KMS-11 (cell line): ENCODE data around the gene SEMA3G.

Experiments used
- H2AFZ ChIP-seq: fragments of 200-600 bp; sonication (generic); 2 replicates; pipeline ENCODE4 v1.6.1; 2016; ENCODE audit warnings: antibody characterized with exemption, mixed run types, low read depth
- H3K27ac ChIP-seq: fragments of 200-600 bp; sonication (generic); 2 replicates; pipeline ENCODE4 v1.6.1; 2016; ENCODE audit warnings: mild to moderate bottlenecking, mixed run types
- H3K27me3 ChIP-seq: fragments of 200-600 bp; sonication (generic); 2 replicates; pipeline ENCODE4 v1.6.1; 2017; ENCODE audit warnings: mild to moderate bottlenecking, low read depth, mixed run types, moderate library complexity; ENCODE audit not compliant: insufficient read depth
- H3K36me3 ChIP-seq: fragments of 200-600 bp; sonication (generic); 2 replicates; pipeline ENCODE4 v1.6.1; 2017; ENCODE audit warnings: mild to moderate bottlenecking, mixed run types; ENCODE audit not compliant: insufficient read depth
- H3K4me1 ChIP-seq: fragments of 200-600 bp; sonication (generic); 2 replicates; pipeline ENCODE4 v1.6.1; 2016; ENCODE audit warnings: mild to moderate bottlenecking, low read depth, mixed run types; ENCODE audit not compliant: poor library complexity, severe bottlenecking
- H3K4me2 ChIP-seq: fragments of 200-600 bp; sonication (generic); 2 replicates; pipeline ENCODE4 v1.7.0; 2016; ENCODE audit warnings: mild to moderate bottlenecking, mixed run types
- H3K4me3 ChIP-seq: fragments of 200-600 bp; sonication (generic); IDR thresholded peaks from 2 replicates; pipeline ENCODE4 v1.6.1; 2017; ENCODE audit warnings: low read depth, low read length, mixed read lengths; ENCODE audit not compliant: insufficient read depth
- H3K79me2 ChIP-seq: fragments of 200-600 bp; sonication (generic); 2 replicates; pipeline ENCODE4 v1.6.1; 2016; ENCODE audit warnings: low read depth, mixed run types; ENCODE audit not compliant: insufficient read depth
- H3K9ac ChIP-seq: fragments of 200-600 bp; sonication (generic); 2 replicates; pipeline ENCODE4 v1.6.1; 2016; ENCODE audit warnings: mild to moderate bottlenecking, mixed run types
- H4K20me1 ChIP-seq: fragments of 200-600 bp; sonication (generic); 2 replicates; pipeline ENCODE4 v1.6.1; 2016; ENCODE audit warnings: mild to moderate bottlenecking, mixed run types; ENCODE audit not compliant: insufficient read depth
- TF ChIP-seq, protein P1 (sequence below): fragments of 200-600 bp; sonication (generic); conservative IDR thresholded peaks from 2 replicates; pipeline ENCODE4 v1.6.1; 2017; ENCODE audit warnings: low read depth, mild to moderate bottlenecking, antibody characterized with exemption, low read length, moderate library complexity, mixed read lengths

SEMA3G gene

DNA sequence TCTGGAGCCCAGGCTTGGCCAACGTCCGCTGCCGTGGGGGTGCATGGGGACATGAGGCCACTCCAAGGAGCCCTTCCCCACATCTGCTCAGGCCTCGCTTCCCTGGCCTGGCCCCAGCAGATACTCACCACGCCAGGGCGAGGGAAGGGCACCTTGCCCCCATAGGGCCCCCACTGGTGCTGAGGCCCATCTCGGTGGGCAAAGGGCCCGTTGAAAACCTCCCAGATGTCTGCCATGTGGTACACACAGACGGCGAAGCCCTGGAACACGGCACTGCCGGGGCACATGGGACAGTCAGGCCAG lies 4.7 kb downstream of the SEMA3G start:
- no peaks in the 10 kb centered on the region for H3K4me1 ChIP-seq
- no peak overlapping the region for H3K4me3 ChIP-seq

DNA sequence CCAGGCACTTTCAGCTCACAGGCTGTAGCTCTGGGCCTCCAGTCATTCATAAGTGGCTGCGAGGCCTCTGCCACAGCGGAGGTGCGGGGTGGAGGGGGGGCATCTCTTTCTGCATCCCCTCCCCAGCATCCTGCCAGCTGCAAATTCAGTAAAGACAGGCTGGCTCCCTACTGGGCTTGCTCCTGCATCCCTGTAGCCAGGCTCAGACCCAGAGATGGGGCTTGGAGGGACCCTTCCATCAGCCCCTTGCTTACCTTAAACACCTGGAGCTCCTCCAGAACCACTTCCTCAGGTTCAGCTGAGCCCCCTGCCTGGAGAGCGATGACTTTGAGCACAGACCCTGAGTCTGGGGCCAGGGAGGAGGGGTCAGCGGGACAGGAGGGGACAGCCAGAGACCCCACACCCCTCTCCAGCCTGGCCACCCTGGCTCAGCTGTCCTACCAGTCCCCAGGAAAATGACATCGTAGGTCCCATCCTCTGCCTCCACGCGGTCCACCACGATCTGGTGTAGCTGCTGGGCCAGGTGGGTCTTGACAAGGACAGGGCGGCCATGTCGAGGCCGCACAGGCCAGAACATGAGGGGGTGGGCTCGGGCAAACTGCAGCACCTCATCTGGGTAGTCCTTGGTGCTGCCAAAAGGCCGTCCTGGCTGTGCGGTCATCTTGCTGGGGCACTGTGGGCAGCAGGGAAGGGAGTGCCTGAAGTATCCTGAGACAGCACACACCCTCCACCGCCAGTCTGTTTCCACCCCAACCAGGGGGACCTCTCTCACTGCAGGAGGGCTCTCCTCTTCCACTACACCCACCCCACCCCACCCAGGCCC lies 5.3 kb downstream of the SEMA3G start:
- Histone ChIP-seq H3K4me3 (no peak overlapping the region), H3K27ac (no peak overlapping the region), H4K20me1 (no peaks in the 10 kb centered on the region), H3K36me3 (no peaks in the 10 kb centered on the region), H3K79me2 (no peaks in the 10 kb centered on the region), H2AFZ (no peak overlapping the region), H3K4me2 (no peak overlapping the region), H3K9ac (no peak overlapping the region), H3K27me3 (no peaks in the 10 kb centered on the region), H3K4me1 (no peaks in the 10 kb centered on the region)
- TF ChIP-seq, protein P1, sequence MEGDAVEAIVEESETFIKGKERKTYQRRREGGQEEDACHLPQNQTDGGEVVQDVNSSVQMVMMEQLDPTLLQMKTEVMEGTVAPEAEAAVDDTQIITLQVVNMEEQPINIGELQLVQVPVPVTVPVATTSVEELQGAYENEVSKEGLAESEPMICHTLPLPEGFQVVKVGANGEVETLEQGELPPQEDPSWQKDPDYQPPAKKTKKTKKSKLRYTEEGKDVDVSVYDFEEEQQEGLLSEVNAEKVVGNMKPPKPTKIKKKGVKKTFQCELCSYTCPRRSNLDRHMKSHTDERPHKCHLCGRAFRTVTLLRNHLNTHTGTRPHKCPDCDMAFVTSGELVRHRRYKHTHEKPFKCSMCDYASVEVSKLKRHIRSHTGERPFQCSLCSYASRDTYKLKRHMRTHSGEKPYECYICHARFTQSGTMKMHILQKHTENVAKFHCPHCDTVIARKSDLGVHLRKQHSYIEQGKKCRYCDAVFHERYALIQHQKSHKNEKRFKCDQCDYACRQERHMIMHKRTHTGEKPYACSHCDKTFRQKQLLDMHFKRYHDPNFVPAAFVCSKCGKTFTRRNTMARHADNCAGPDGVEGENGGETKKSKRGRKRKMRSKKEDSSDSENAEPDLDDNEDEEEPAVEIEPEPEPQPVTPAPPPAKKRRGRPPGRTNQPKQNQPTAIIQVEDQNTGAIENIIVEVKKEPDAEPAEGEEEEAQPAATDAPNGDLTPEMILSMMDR = no peak

More for the DNA sequence above, 4.7 kb downstream of the SEMA3G start:
- H3K27me3 ChIP-seq = no peaks in the 10 kb centered on the region
- H4K20me1 ChIP-seq = no peaks in the 10 kb centered on the region
- no peak overlapping the region for H3K4me2 ChIP-seq
- no peak overlapping the region for H2AFZ ChIP-seq
- H3K27ac ChIP-seq = no peak overlapping the region
- no peak overlapping the region for H3K9ac ChIP-seq
- H3K36me3 ChIP-seq = no peaks in the 10 kb centered on the region
- H3K79me2 ChIP-seq = no peaks in the 10 kb centered on the region
- TF ChIP-seq, protein P1 = no peak

DNA sequence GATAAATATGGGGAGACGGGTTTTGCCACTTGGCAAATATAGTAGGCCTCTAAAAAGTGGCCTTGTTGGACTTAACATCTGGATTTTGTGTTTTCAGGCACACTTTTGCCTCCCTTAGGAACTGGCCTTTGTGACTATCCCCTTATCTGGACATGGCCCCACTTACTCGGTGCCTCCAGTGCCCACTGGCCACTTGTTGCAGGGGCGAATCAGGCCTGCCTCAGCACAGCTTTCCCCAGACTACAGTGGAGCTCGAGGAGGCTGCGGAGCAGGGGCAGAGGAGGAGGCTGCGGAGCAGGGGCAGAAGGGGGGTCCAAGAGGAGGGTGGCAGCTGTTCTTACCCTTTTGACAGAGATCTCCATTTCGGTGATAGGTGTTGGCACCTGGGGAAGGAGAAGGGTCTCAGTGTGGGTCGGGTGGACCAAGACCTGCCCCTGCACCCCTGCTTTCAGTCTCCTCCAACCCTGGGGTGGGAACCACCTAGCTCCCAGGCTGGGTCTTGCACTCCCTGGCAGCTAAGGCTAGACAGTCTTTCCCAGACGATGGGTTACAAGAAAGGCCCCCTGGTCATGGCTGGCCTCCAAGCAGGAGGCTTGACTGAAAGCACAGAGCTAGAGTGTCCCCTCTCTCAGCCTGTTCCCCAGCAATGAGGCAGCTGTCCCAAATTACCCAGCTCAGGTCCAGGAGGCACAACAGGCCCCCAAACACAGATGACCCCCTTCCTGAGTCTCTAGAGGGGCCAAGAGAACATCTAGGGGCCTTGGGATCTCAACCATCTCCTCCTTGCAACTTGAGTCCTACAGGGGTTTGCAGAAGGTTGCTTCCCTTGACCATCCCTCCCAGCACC lies 6.1 kb downstream of the SEMA3G start:
- H3K79me2 ChIP-seq = no peaks in the 10 kb centered on the region
- no peaks in the 10 kb centered on the region for H3K36me3 ChIP-seq
- no peak overlapping the region for H3K27ac ChIP-seq
- H3K27me3 ChIP-seq = no peaks in the 10 kb centered on the region
- TF ChIP-seq, protein P1 = no peak
- H3K9ac ChIP-seq = no peak overlapping the region
- H2AFZ ChIP-seq = no peak overlapping the region
- no peaks in the 10 kb centered on the region for H4K20me1 ChIP-seq
- H3K4me1 ChIP-seq = no peaks in the 10 kb centered on the region
- no peak overlapping the region for H3K4me3 ChIP-seq
- no peak overlapping the region for H3K4me2 ChIP-seq

DNA sequence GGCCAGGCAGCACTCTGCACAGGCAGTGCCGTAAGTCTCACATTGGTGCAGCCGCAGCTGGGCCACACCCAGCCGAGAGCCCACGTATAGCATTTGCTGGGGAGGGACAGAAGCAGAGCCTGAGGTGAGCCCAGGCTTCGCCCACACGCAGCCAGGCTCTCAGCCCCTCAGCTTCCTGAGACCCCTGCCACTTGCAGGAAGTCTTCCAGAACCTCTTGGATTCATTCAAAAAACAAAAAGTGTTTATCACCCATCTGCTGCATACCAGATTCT lies 6.9 kb downstream of the SEMA3G start:
- H2AFZ ChIP-seq = no peak overlapping the region
- H3K27me3 ChIP-seq = no peaks in the 10 kb centered on the region
- TF ChIP-seq, protein P1 = no peak
- H3K9ac ChIP-seq = no peak overlapping the region
- no peak overlapping the region for H3K27ac ChIP-seq
- H3K4me1 ChIP-seq = no peaks in the 10 kb centered on the region
- H3K4me2 ChIP-seq = no peak overlapping the region
- H4K20me1 ChIP-seq = no peaks in the 10 kb centered on the region
- H3K36me3 ChIP-seq = no peaks in the 10 kb centered on the region
- no peak overlapping the region for H3K4me3 ChIP-seq
- no peaks in the 10 kb centered on the region for H3K79me2 ChIP-seq
